Measurements from ENCODE around the gene EME1.
"Not testable (repeated sequence)": the region's sequence is repeated elsewhere in the genome, so short reads cannot be mapped to it uniquely, and the experiment has no call there.

Gene EME1

GRCh38 chr17:50426814-50427787 is 54.1 kb downstream of the EME1 start:
- DNase-seq: no peak

GRCh38 chr17:50428126-50428525 is 55.1 kb downstream of the EME1 start:
- DNase-seq: not testable (repeated sequence)

DNA sequence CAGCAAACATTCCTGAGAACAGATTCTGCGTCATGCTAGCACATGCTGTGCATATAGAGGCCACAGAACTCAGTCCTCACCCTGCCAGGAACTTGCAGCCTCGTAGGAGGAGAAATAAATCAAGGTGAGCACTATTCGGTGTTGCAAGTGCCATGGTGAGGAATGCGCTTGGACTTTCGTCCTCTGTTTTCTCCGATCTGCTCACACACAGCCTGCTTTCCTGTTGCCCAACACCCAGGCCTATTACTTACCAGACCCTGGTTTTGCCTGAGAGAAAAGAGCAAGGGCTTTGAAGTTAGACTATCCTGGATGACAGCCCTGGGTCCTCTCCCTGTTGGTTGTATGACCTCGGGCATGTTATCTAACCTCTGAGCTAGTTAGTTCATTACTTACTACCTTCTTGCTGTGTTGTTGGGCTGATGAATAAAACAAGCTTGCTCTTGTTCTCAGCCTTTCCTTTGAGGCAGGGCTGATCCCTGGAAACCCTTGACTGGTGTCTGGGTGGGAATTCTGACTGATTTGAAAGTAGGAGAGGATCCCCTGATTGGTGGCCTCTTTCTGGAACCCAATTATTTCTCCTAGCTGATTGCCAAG is 55.9 kb downstream of the EME1 start:
- no peak for DNase-seq

DNA sequence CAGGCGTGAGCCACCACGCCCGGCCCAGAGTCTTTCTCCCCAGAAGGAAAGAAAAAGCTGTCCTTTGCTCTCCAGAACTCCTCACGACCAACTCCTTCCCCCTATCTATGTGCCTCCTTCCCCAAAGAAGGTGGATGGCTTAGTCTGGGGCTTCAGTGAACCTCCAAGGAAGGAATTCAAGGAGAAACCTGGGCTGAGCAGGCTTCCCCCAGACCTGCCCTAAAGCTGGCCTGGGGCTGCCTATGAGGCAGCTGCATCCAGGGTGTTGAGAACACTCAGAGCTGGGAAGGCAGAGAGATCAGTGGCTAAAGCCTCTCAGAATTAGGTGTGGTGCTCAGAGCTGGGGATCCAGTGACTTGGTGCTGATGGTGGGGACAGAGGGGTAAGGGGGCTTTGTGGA is 56.8 kb downstream of the EME1 start:
- DNase-seq: no peak

All from SIG-M5 (cell line).